ENCODE data around the gene TTF2. TPM values are rescaled to one million over a fixed set of nuclear protein-coding genes. Genes with fewer than 3 reads are reported as not detected.
A peak's percentile ranks its signal among the peaks of the same experiment; 100 is the strongest.

The TTF2 gene
- total RNA-seq, 1 donor from 2014 or later, result 36.1 TPM

- H3K79me2 ChIP-seq (ENCODE audit: low read depth), result peaks cover 16% of the 10 kb centered on the region
- peaks cover 2% of the 10 kb centered on the region for H3K27me3 Mint-ChIP-seq (ENCODE audit: insufficient read depth, low read depth)
- H3K9ac ChIP-seq, result no peak overlapping the region
- no peaks in the 10 kb centered on the region for H3K9me3 ChIP-seq (ENCODE audit: low read depth)
- no peaks in the 10 kb centered on the region for H3K9me3 Mint-ChIP-seq
- no peaks in the 10 kb centered on the region for H3K4me1 ChIP-seq
- H3K27me3 ChIP-seq, result no peaks in the 10 kb centered on the region
- H3K36me3 Mint-ChIP-seq, result peaks cover 2% of the 10 kb centered on the region
- H3K4me3 ChIP-seq, result no peak overlapping the region
- DNase-seq (ENCODE audit: low spot score), result no peak
- H3F3A ChIP-seq (ENCODE audit: low read depth), result no peaks in the 10 kb centered on the region
- H3K27ac Mint-ChIP-seq, result peak overlapping the region; percentile 8
- peaks cover 4% of the 10 kb centered on the region for H3K4me1 Mint-ChIP-seq
- TF ChIP-seq EZH2 (IDR thresholded peaks at IDR 0.05) (no peak), EZH2phosphoT487 (IDR thresholded peaks at IDR 0.05) (no peak), CTCF (IDR thresholded peaks at IDR 0.05) (no peak)
- H3K4me3 Mint-ChIP-seq, result no peak overlapping the region
- no peak overlapping the region for H3K4me2 ChIP-seq
- no peak overlapping the region for H3K27ac ChIP-seq
- no peaks in the 10 kb centered on the region for H4K20me1 ChIP-seq (ENCODE audit: low read depth)
- H3K36me3 ChIP-seq, result no peaks in the 10 kb centered on the region
- H2AFZ ChIP-seq (replicated peaks), result no peak overlapping the region
Observed at GRCh38 chr1:117069220-117069844, 9.2 kb downstream of the TTF2 start.

GRCh38 chr1:117070124-117070523, 10.0 kb downstream of the TTF2 start:
- H2AFZ ChIP-seq (replicated peaks), result no peak overlapping the region
- H3K27me3 ChIP-seq, result no peaks in the 10 kb centered on the region
- H3K36me3 ChIP-seq, result no peaks in the 10 kb centered on the region
- no peak overlapping the region for H3K27ac Mint-ChIP-seq
- H3K4me3 Mint-ChIP-seq, result no peak overlapping the region
- H4K20me1 ChIP-seq (ENCODE audit: low read depth), result no peaks in the 10 kb centered on the region
- no peaks in the 10 kb centered on the region for H3K9me3 Mint-ChIP-seq
- TF ChIP-seq EZH2phosphoT487 (IDR thresholded peaks at IDR 0.05), result no peak
- H3K36me3 Mint-ChIP-seq, result peaks cover 6% of the 10 kb centered on the region
- no peak overlapping the region for H3K4me3 ChIP-seq
- H3K4me1 ChIP-seq, result no peaks in the 10 kb centered on the region
- no peak overlapping the region for H3K27ac ChIP-seq
- no peaks in the 10 kb centered on the region for H3F3A ChIP-seq (ENCODE audit: low read depth)
- peaks cover 4% of the 10 kb centered on the region for H3K4me1 Mint-ChIP-seq
- H3K27me3 Mint-ChIP-seq (ENCODE audit: insufficient read depth, low read depth), result peaks cover 2% of the 10 kb centered on the region
- no peaks in the 10 kb centered on the region for H3K9me3 ChIP-seq (ENCODE audit: low read depth)
- H3K4me2 ChIP-seq, result no peak overlapping the region
- no peak overlapping the region for H3K9ac ChIP-seq
- no peak for DNase-seq (ENCODE audit: low spot score)
- H3K79me2 ChIP-seq (ENCODE audit: low read depth), result peaks cover 16% of the 10 kb centered on the region

GRCh38 chr1:117076648-117077047, 16.5 kb downstream of the TTF2 start:
- H3K4me3 Mint-ChIP-seq, result no peak overlapping the region
- H3K36me3 Mint-ChIP-seq, result peaks cover 32% of the 10 kb centered on the region
- Histone ChIP-seq H3K4me1 (no peaks in the 10 kb centered on the region), H3K27ac (no peak overlapping the region), H3K36me3 (peaks cover 7% of the 10 kb centered on the region), H3K27me3 (no peaks in the 10 kb centered on the region), H3F3A (ENCODE audit: low read depth) (no peaks in the 10 kb centered on the region), H3K4me2 (no peak overlapping the region), H3K4me3 (no peak overlapping the region), H2AFZ (replicated peaks) (no peak overlapping the region), H4K20me1 (ENCODE audit: low read depth) (no peaks in the 10 kb centered on the region), H3K9me3 (ENCODE audit: low read depth) (no peaks in the 10 kb centered on the region), H3K79me2 (ENCODE audit: low read depth) (peaks cover 4% of the 10 kb centered on the region), H3K9ac (no peak overlapping the region)
- no peak for DNase-seq (ENCODE audit: low spot score)
- TF ChIP-seq CTCF (IDR thresholded peaks at IDR 0.05), result no peak
- TF ChIP-seq EZH2phosphoT487 (IDR thresholded peaks at IDR 0.05), result no peak
- TF ChIP-seq EZH2 (IDR thresholded peaks at IDR 0.05), result no peak
- no peaks in the 10 kb centered on the region for H3K9me3 Mint-ChIP-seq
- H3K4me1 Mint-ChIP-seq, result no peaks in the 10 kb centered on the region
- H3K27ac Mint-ChIP-seq, result no peak overlapping the region
- H3K27me3 Mint-ChIP-seq (ENCODE audit: insufficient read depth, low read depth), result peaks cover 2% of the 10 kb centered on the region

GRCh38 chr1:117077267-117077666, 17.1 kb downstream of the TTF2 start:
- H3K79me2 ChIP-seq (ENCODE audit: low read depth), result no peaks in the 10 kb centered on the region
- H4K20me1 ChIP-seq (ENCODE audit: low read depth), result no peaks in the 10 kb centered on the region
- no peaks in the 10 kb centered on the region for H3K27me3 ChIP-seq
- H3K4me2 ChIP-seq, result no peak overlapping the region
- H3F3A ChIP-seq (ENCODE audit: low read depth), result no peaks in the 10 kb centered on the region
- Mint-ChIP-seq H3K27ac (no peak overlapping the region), H3K4me3 (no peak overlapping the region), H3K27me3 (ENCODE audit: insufficient read depth, low read depth) (no peaks in the 10 kb centered on the region), H3K4me1 (no peaks in the 10 kb centered on the region), H3K36me3 (peaks cover 34% of the 10 kb centered on the region), H3K9me3 (no peaks in the 10 kb centered on the region)
- no peak for DNase-seq (ENCODE audit: low spot score)
- H3K36me3 ChIP-seq, result peaks cover 13% of the 10 kb centered on the region
- H3K4me3 ChIP-seq, result no peak overlapping the region
- H3K9me3 ChIP-seq (ENCODE audit: low read depth), result no peaks in the 10 kb centered on the region
- TF ChIP-seq EZH2phosphoT487 (IDR thresholded peaks at IDR 0.05) (no peak), CTCF (IDR thresholded peaks at IDR 0.05) (no peak), EZH2 (IDR thresholded peaks at IDR 0.05) (no peak)
- H3K9ac ChIP-seq, result no peak overlapping the region
- H3K4me1 ChIP-seq, result no peaks in the 10 kb centered on the region
- no peak overlapping the region for H2AFZ ChIP-seq (replicated peaks)
- H3K27ac ChIP-seq, result no peak overlapping the region
